OCI-LY1 (cell line): ENCODE data around the gene RALGAPB.
"Not testable (repeated sequence)": the region's sequence is repeated elsewhere in the genome, so short reads cannot be mapped to it uniquely, and the experiment has no call there.

ENCODE experiments used
- EZH2 ChIP-seq: fragments of 200-600 bp; sonication (generic), shearing (Covaris generic); IDR thresholded peaks from 2 replicates; pipeline ENCODE4 v1.8.0; 2017; ENCODE audit warnings: borderline replicate concordance, mixed run types, mild to moderate bottlenecking, antibody characterized with exemption, low read length, moderate library complexity, mixed read lengths
- TF ChIP-seq, protein P1 (sequence below): fragments of 200-600 bp; sonication (generic), shearing (Covaris generic); IDR thresholded peaks from 2 replicates; pipeline ENCODE4 v1.5.1; 2017; ENCODE audit warnings: mild to moderate bottlenecking, antibody characterized with exemption, low read length, moderate library complexity, mixed read lengths

DNA sequence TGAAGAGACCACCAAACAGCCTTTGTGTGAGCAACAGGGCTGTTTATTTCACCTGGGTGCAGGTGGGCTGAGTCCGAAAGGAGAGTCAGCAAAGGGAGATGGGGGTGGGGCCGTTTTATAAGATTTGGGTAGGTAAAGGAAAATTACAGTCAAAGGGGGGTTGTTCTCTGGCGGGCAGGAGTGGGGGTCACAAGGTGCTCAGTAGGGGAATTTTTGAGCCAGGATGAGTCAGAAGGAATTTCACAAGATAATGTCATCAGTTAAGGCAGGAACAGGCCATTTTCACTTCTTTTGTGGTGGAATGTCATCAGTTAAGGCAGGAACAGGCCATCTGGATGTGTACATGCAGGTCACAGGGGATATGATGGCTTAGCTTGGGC lies 119.8 kb downstream of the RALGAPB start:
- TF ChIP-seq, protein P1, sequence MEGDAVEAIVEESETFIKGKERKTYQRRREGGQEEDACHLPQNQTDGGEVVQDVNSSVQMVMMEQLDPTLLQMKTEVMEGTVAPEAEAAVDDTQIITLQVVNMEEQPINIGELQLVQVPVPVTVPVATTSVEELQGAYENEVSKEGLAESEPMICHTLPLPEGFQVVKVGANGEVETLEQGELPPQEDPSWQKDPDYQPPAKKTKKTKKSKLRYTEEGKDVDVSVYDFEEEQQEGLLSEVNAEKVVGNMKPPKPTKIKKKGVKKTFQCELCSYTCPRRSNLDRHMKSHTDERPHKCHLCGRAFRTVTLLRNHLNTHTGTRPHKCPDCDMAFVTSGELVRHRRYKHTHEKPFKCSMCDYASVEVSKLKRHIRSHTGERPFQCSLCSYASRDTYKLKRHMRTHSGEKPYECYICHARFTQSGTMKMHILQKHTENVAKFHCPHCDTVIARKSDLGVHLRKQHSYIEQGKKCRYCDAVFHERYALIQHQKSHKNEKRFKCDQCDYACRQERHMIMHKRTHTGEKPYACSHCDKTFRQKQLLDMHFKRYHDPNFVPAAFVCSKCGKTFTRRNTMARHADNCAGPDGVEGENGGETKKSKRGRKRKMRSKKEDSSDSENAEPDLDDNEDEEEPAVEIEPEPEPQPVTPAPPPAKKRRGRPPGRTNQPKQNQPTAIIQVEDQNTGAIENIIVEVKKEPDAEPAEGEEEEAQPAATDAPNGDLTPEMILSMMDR: not testable (repeated sequence)
- TF ChIP-seq EZH2: not testable (repeated sequence)
